Liver (tissue), 3 donors: ENCODE measurements around the gene IGF1R.

Source experiments
- ATF3 ChIP-seq: IDR thresholded peaks from 2 replicates; pipeline ENCODE4 v1.6.1; 2016; ENCODE audit warnings: antibody characterized with exemption
- CTCF ChIP-seq: fragments of 150-350 bp; IDR thresholded peaks from 2 replicates; pipeline ENCODE4 v1.5.1; 2017; ENCODE audit warnings: improper control_type of control experiment, low read depth, low read length; ENCODE audit not compliant: missing input control
- EGR1 ChIP-seq, 2 donors: IDR thresholded peaks; 2 replicates each; pipeline ENCODE4 v1.6.1; 2016 to 2018; ENCODE audit warnings: antibody characterized with exemption in 2 of 2, low read depth in 2 of 2
- REST ChIP-seq: IDR thresholded peaks from 2 replicates; pipeline ENCODE4 v1.6.1; 2016; ENCODE audit warnings: antibody characterized with exemption, mild to moderate bottlenecking
- TAF1 ChIP-seq: conservative IDR thresholded peaks from 2 replicates; pipeline ENCODE4 v1.6.1; 2016; ENCODE audit warnings: antibody characterized with exemption, mild to moderate bottlenecking
- ZBTB33 ChIP-seq: IDR thresholded peaks from 2 replicates; pipeline ENCODE4 v1.6.1; 2016; ENCODE audit warnings: antibody characterized with exemption
- donor health status: healthy.
- donor health status: healthy.

GRCh38 chr15:98948456-98948855 lies 300.1 kb downstream of the IGF1R start:
- no peak for TF ChIP-seq CTCF
- TF ChIP-seq REST: no peak
- no peak for TF ChIP-seq EGR1 (IDR thresholded peaks at IDR 0.05; ENCODE audit: low read depth in 2 of 2)
- no peak for TF ChIP-seq ZBTB33
- TF ChIP-seq ATF3: no peak
- TF ChIP-seq TAF1: no peak
